Activated CD4-positive, alpha-beta T cell treated with anti-CD3 and anti-CD28 coated beads for 24 hours (primary cell): ENCODE results near the gene ANKUB1.
A peak's percentile ranks its signal among the peaks of the same experiment; 100 is the strongest.

Experiments
- DNase-seq, 2 donors: peaks; one replicate each; pipeline ENCODE4 v3.0.0-alpha.2; 2020; ENCODE audit warnings: low read depth in 2 of 2

The ANKUB1 gene

GRCh38 chr3:149763565-149764195 lies 28.7 kb downstream of the ANKUB1 start:
- no peak for DNase-seq

GRCh38 chr3:149753717-149754116 lies 38.6 kb downstream of the ANKUB1 start:
- DNase-seq = no peak

- no peak for DNase-seq
Observed at GRCh38 chr3:149752788-149753136, 39.6 kb downstream of the ANKUB1 start.

GRCh38 chr3:149752051-149752787 lies 40.1 kb downstream of the ANKUB1 start, which contains the start of gene COMMD2:
Gene COMMD2, minus strand, starts transcription at chr3:149752489. Its CDS starts 45 bp downstream, at chr3:149752444.
- DNase-seq = peak; percentile 62 to 64

- no peak for DNase-seq
Observed at GRCh38 chr3:149751551-149751950, 40.8 kb downstream of the ANKUB1 start.

GRCh38 chr3:149744606-149745005 lies 47.7 kb downstream of the ANKUB1 start:
- no peak for DNase-seq

- DNase-seq = no peak
Observed at GRCh38 chr3:149744151-149744550, 48.2 kb downstream of the ANKUB1 start.

- no peak for DNase-seq
Observed at GRCh38 chr3:149739396-149739795, 53.0 kb downstream of the ANKUB1 start.

- DNase-seq = no peak
Observed at GRCh38 chr3:149738876-149739275, 53.5 kb downstream of the ANKUB1 start.

- DNase-seq = no peak
Observed at GRCh38 chr3:149736953-149737205, 55.5 kb downstream of the ANKUB1 start.

- no peak for DNase-seq
Observed at GRCh38 chr3:149736175-149736952, 56.0 kb downstream of the ANKUB1 start.

- DNase-seq = no peak
Observed at GRCh38 chr3:149732234-149732633, 60.1 kb downstream of the ANKUB1 start.

GRCh38 chr3:149727656-149728055 lies 64.7 kb downstream of the ANKUB1 start:
- DNase-seq = no peak

GRCh38 chr3:149726716-149727407 lies 65.5 kb downstream of the ANKUB1 start:
- DNase-seq = no peak

GRCh38 chr3:149723781-149724180 lies 68.6 kb downstream of the ANKUB1 start:
- no peak for DNase-seq

- no peak for DNase-seq
Observed at GRCh38 chr3:149720918-149721317, 71.4 kb downstream of the ANKUB1 start.

- no peak for DNase-seq
Observed at GRCh38 chr3:149717391-149718056, 74.8 kb downstream of the ANKUB1 start.

- no peak for DNase-seq
Observed at GRCh38 chr3:149716984-149717383, 75.4 kb downstream of the ANKUB1 start.

- no peak for DNase-seq
Observed at GRCh38 chr3:149715247-149715646, 77.1 kb downstream of the ANKUB1 start.

GRCh38 chr3:149713730-149714654 lies 78.4 kb downstream of the ANKUB1 start:
- DNase-seq = no peak
